Right cardiac atrium (tissue), 5 donors: ENCODE results near the gene RNPEP. TPM values are rescaled to one million over a fixed set of nuclear protein-coding genes. Genes with fewer than 3 reads are reported as not detected.

ENCODE experiments used
- ATAC-seq, 2 donors: fragments of 200-7000 bp; cut with Tn5 transposase; one replicate each; pipeline versions ENCODE4 v1.8.0 to v1.9.1; 2020; ENCODE audit warnings: moderate library complexity in 2 of 2, mild to moderate bottlenecking in 1 of 2
- DNase-seq, 3 donors: peaks; one replicate each; pipeline ENCODE4 v3.0.0-alpha.2; 2020
- H3K27ac ChIP-seq: one replicate; pipeline ENCODE4 v1.5.1; 2013; ENCODE audit warnings: mild to moderate bottlenecking, low read length, control low read depth, moderate library complexity
- H3K27me3 ChIP-seq: one replicate; pipeline ENCODE4 v1.6.1; 2013; ENCODE audit not compliant: control insufficient read depth, insufficient read depth
- H3K4me1 ChIP-seq: one replicate; pipeline ENCODE4 v1.6.1; 2013; ENCODE audit warnings: low read length; ENCODE audit not compliant: control insufficient read depth, insufficient read depth
- H3K4me3 ChIP-seq: one replicate; pipeline ENCODE4 v1.5.1; 2013; ENCODE audit warnings: low read length, control low read depth
- H3K9me3 ChIP-seq: one replicate; pipeline ENCODE4 v1.6.1; 2013; ENCODE audit warnings: low read length; ENCODE audit not compliant: control insufficient read depth
- WGBS: extraction: QIAGEN DNeasy Blood & Tissue Kit; methylation state at CpG from one replicate; pipeline ENCODE4 v1.1.7; 2013; 5-methylcytosine and 5-hydroxymethylcytosine counted together
- intact Hi-C, 4 donors: fragments of 100-400 bp; cut with DNase I; formaldehyde crosslinking; loops; one replicate each; pipeline versions ENCODE4 v1.11.0 to v1.14.0; 2022 to 2023
- polyA plus RNA-seq: library from polyadenylated mRNA; stranded (reverse); fragments of 200-250 nt; gene quantifications from one replicate; pipeline ENCODE4 v1.2.3, GENCODE V29; 2013
- total RNA-seq, 4 donors: library from RNA; stranded (reverse); fragmentation: NEBNext Ultra II Directional; extraction: Animal tissue kit (Norgen Biotek cat#: 25700); gene quantifications; one replicate each; pipeline ENCODE4 v1.2.1, GENCODE V29; 2021
- donor health status: healthy with polysubstance abuse.
- donor health status: DM: no; HTN: yes; CAD: no.
- donor health status: DM: no; HTN: no; CAD: no.
- donor health status: DM: no; HTN: yes; CAD: no; lungs with severe emphysema.
- donor health status: DM: yes; HTN: yes; CAD: no.

The RNPEP gene
- total and polyA plus RNA-seq, 5 donors: 14.1 to 19.4 (median 18.7) TPM

- H3K27ac ChIP-seq: peak overlapping the region; percentile 16
- DNase-seq (no peak), ATAC-seq (no peak)
- 84% methylated on average over 6 of the region's 6 CpGs for WGBS
- peak overlapping the region; percentile 78 for H3K4me3 ChIP-seq
- H3K4me1 ChIP-seq: peaks cover 8% of the 10 kb centered on the region
- no peaks in the 10 kb centered on the region for H3K9me3 ChIP-seq
- intact Hi-C loops: no loop called here
- no peaks in the 10 kb centered on the region for H3K27me3 ChIP-seq
Measured at GRCh38 chr1:201944002-201944401, 38.4 kb upstream of the RNPEP start.

- 58% methylated on average over 3 of the region's 3 CpGs for WGBS
- Histone ChIP-seq H3K4me3 (peak overlapping the region; percentile 78), H3K4me1 (peaks cover 5% of the 10 kb centered on the region), H3K27me3 (no peaks in the 10 kb centered on the region), H3K9me3 (no peaks in the 10 kb centered on the region), H3K27ac (no peak overlapping the region)
- ATAC-seq (no peak), DNase-seq (no peak)
- intact Hi-C loops: loop anchor here in 1 of 4 donors (5.0 kb wide), 1 partner anchor 42 kb away; no protein-coding TSS in a partner anchor
Measured at GRCh38 chr1:201944639-201945038, 37.8 kb upstream of the RNPEP start.

- Histone ChIP-seq H3K27ac (peak overlapping the region; percentile 28), H3K4me3 (peak overlapping the region; percentile 78), H3K4me1 (peaks cover 5% of the 10 kb centered on the region), H3K9me3 (no peaks in the 10 kb centered on the region), H3K27me3 (no peaks in the 10 kb centered on the region)
- intact Hi-C loops: loop anchor here in 1 of 4 donors (5.0 kb wide), 1 partner anchor 43 kb away; no protein-coding TSS in a partner anchor
- WGBS: 38% methylated on average over 4 of the region's 4 CpGs
- DNase-seq (peak in 1 of 3 donors; percentile 45), ATAC-seq (peak in 1 of 2 donors; percentile 40)
Measured at GRCh38 chr1:201945157-201945556, 37.3 kb upstream of the RNPEP start.

GRCh38 chr1:201945863-201946223, 36.6 kb upstream of the RNPEP start:
- peak overlapping the region; percentile 78 for H3K4me3 ChIP-seq
- intact Hi-C loops: loop anchor here in 1 of 4 donors (5.0 kb wide), 1 partner anchor 44 kb away; no protein-coding TSS in a partner anchor
- no peaks in the 10 kb centered on the region for H3K9me3 ChIP-seq
- no peaks in the 10 kb centered on the region for H3K27me3 ChIP-seq
- whole genome bisulfite sequencing: 20% methylated on average over 10 of the region's 10 CpGs
- H3K4me1 ChIP-seq: peaks cover 5% of the 10 kb centered on the region
- H3K27ac ChIP-seq: peak overlapping the region; percentile 81
- DNase-seq (no peak), ATAC-seq (peak in 1 of 2 donors; percentile 6)

- Histone ChIP-seq H3K4me3 (peak within 1 kb of the TSS; percentile 78), H3K27ac (peak within 1 kb of the TSS; percentile 81), H3K4me1 (peaks cover 5% of the 10 kb centered on the region), H3K27me3 (no peaks in the 10 kb centered on the region), H3K9me3 (no peaks in the 10 kb centered on the region)
- ATAC-seq: peak; percentile 94 to 96
- DNase-seq: peak; percentile 88 to 95 (median 93)
- 2% methylated on average over 28 of the region's 28 CpGs for WGBS
- intact Hi-C loops: loop anchor here in 1 of 4 donors (5.0 kb wide), 1 partner anchor 44 kb away; no protein-coding TSS in a partner anchor
Measured at GRCh38 chr1:201946224-201946908, 36.1 kb upstream of the RNPEP start, which contains the start of gene LMOD1. TSS of gene LMOD1 (minus strand) at chr1:201946548. CDS start at chr1:201946340, 208 bp downstream.

- ATAC-seq (no peak), DNase-seq (no peak)
- WGBS: 56% methylated on average over 3 of the region's 3 CpGs
- H3K27ac ChIP-seq: no peak overlapping the region
- no peaks in the 10 kb centered on the region for H3K27me3 ChIP-seq
- peaks cover 5% of the 10 kb centered on the region for H3K4me1 ChIP-seq
- intact Hi-C loops: loop anchor here in 1 of 4 donors (5.0 kb wide), 1 partner anchor 45 kb away; no protein-coding TSS in a partner anchor
- H3K4me3 ChIP-seq: no peak overlapping the region
- no peaks in the 10 kb centered on the region for H3K9me3 ChIP-seq
Measured at GRCh38 chr1:201947697-201948008, 34.8 kb upstream of the RNPEP start.

GRCh38 chr1:201949491-201949890, 33.0 kb upstream of the RNPEP start:
- Histone ChIP-seq H3K27me3 (no peaks in the 10 kb centered on the region), H3K4me3 (no peak overlapping the region), H3K9me3 (no peaks in the 10 kb centered on the region), H3K4me1 (no peaks in the 10 kb centered on the region), H3K27ac (no peak overlapping the region)
- DNase-seq (no peak), ATAC-seq (no peak)
- intact Hi-C loops: loop anchor here in 1 of 4 donors (5.0 kb wide), 1 partner anchor 47 kb away; no protein-coding TSS in a partner anchor

GRCh38 chr1:201954263-201955008, 28.0 kb upstream of the RNPEP start:
- H3K4me1 ChIP-seq: no peaks in the 10 kb centered on the region
- ATAC-seq (no peak), DNase-seq (peak in 1 of 3 donors; percentile 60)
- H3K9me3 ChIP-seq: no peaks in the 10 kb centered on the region
- 56% methylated on average over 24 of the region's 24 CpGs for WGBS
- H3K4me3 ChIP-seq: peak overlapping the region; percentile 27
- no peak overlapping the region for H3K27ac ChIP-seq
- intact Hi-C loops: loop anchor here in 1 of 4 donors (5.0 kb wide), 1 partner anchor 57 kb away; no protein-coding TSS in a partner anchor
- no peaks in the 10 kb centered on the region for H3K27me3 ChIP-seq

- H3K4me3 ChIP-seq: peak within 1 kb of the TSS; percentile 71
- DNase-seq: peak; percentile 98 to 99 (median 98)
- H3K4me1 ChIP-seq: no peaks in the 10 kb centered on the region
- under 1% methylated on average over 43 of the region's 43 CpGs for WGBS
- ATAC-seq: peak; percentile 100
- H3K9me3 ChIP-seq: no peaks in the 10 kb centered on the region
- H3K27me3 ChIP-seq: no peaks in the 10 kb centered on the region
- intact Hi-C loops: loop anchor here in 1 of 4 donors (5.0 kb wide), 1 partner anchor 58 kb away; no protein-coding TSS in a partner anchor
- H3K27ac ChIP-seq: peak within 1 kb of the TSS; percentile 73
Measured at GRCh38 chr1:201955009-201955728, 27.3 kb upstream of the RNPEP start, which contains the start of gene TIMM17A. TSS of gene TIMM17A (plus strand) at chr1:201955503. CDS start at chr1:201955527, 24 bp downstream.

GRCh38 chr1:201955729-201956143, 26.7 kb upstream of the RNPEP start:
- under 1% methylated on average over 17 of the region's 17 CpGs for WGBS
- H3K27me3 ChIP-seq: no peaks in the 10 kb centered on the region
- no peaks in the 10 kb centered on the region for H3K9me3 ChIP-seq
- peak overlapping the region; percentile 71 for H3K4me3 ChIP-seq
- H3K27ac ChIP-seq: peak overlapping the region; percentile 73
- ATAC-seq (peak in 1 of 2 donors; percentile 66), DNase-seq (no peak)
- no peaks in the 10 kb centered on the region for H3K4me1 ChIP-seq
- intact Hi-C loops: loop anchor here in 1 of 4 donors (5.0 kb wide), 1 partner anchor 58 kb away; no protein-coding TSS in a partner anchor
